NT2/D1 (cell line): ENCODE results near the gene KDR.

ENCODE experiments used
- DNase-seq: peaks from one replicate; pipeline ENCODE4 v3.0.0-alpha.2; 2011; ENCODE audit warnings: low read depth, low spot score
- H3K27me3 ChIP-seq: 2 replicates; pipeline ENCODE4 v1.6.0; 2011; ENCODE audit warnings: mild to moderate bottlenecking; ENCODE audit not compliant: insufficient read length, insufficient read depth
- H3K36me3 ChIP-seq: 2 replicates; pipeline ENCODE4 v1.6.1; 2011; ENCODE audit warnings: mild to moderate bottlenecking, low read length, mixed read lengths; ENCODE audit not compliant: insufficient read depth, insufficient read length
- H3K4me1 ChIP-seq: 2 replicates; pipeline ENCODE4 v1.5.1; 2011; ENCODE audit not compliant: insufficient read depth, insufficient read length
- H3K4me3 ChIP-seq: 2 replicates; pipeline ENCODE4 v1.5.1; 2011; ENCODE audit warnings: low read depth; ENCODE audit not compliant: insufficient read length
- H3K9ac ChIP-seq: 2 replicates; pipeline ENCODE4 v1.6.0; 2011; ENCODE audit warnings: low read depth; ENCODE audit not compliant: insufficient read length
- H3K9me3 ChIP-seq: 2 replicates; pipeline ENCODE4 v1.5.1; 2011; ENCODE audit warnings: mild to moderate bottlenecking, low read length; ENCODE audit not compliant: insufficient read depth
- SUZ12 ChIP-seq: IDR thresholded peaks from 2 replicates; pipeline ENCODE4 v1.6.1; 2011; ENCODE audit not compliant: insufficient read length, insufficient read depth; ENCODE audit errors: extremely low read depth
- YY1 ChIP-seq: IDR thresholded peaks from 2 replicates; pipeline ENCODE4 v1.6.1; 2011; ENCODE audit not compliant: insufficient read length, insufficient read depth
- ZNF274 ChIP-seq: IDR thresholded peaks from 2 replicates; pipeline ENCODE4 v1.6.1; 2011; ENCODE audit warnings: mild to moderate bottlenecking, low read depth, low read length

Gene KDR

DNA sequence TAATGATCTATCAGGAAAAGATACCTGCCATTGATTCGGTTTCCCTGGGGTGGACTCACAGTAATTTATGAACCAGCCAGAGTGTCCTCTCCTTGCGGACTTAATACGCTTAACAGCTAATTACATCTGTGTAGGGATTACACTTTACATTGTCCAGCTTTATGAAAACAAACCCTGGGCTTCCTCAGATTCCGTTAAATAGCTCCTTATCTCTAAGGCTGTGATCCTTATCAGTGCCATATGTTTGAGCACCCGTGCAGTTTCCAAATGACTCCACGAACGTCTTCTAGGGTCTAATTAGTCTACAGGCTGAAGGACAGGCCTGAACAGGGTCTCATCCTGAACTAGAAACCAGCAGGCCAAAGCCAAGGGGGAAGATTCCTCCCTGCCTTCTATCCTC, 56.9 kb downstream of the KDR start:
- no peak for DNase-seq
- Histone ChIP-seq H3K4me3 (no peak overlapping the region), H3K36me3 (no peaks in the 10 kb centered on the region), H3K27me3 (no peaks in the 10 kb centered on the region), H3K9me3 (no peaks in the 10 kb centered on the region), H3K4me1 (no peaks in the 10 kb centered on the region), H3K9ac (no peak overlapping the region)
- TF ChIP-seq SUZ12: no peak
- TF ChIP-seq YY1: no peak

DNA sequence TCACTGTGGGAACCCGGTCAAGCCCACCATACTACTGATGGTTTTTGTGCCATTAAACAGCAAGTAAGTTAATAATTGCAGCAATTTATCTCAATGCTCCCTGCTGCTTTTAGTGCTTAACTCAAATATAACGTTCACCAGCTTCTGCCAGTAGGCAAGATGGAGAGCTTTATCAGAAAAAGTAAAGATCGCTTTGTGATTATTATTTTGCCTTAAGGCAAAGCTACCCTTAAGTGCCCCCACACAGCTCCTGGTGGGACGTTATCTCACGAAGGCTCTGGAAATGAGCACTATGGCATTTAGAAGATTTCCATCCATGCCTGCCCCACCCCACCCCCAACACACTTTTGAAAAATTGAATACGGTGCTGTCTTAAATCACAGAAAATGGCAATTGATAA, 59.4 kb downstream of the KDR start:
- Histone ChIP-seq H3K9me3 (no peaks in the 10 kb centered on the region), H3K4me3 (no peak overlapping the region), H3K9ac (no peak overlapping the region), H3K36me3 (no peaks in the 10 kb centered on the region), H3K4me1 (no peaks in the 10 kb centered on the region), H3K27me3 (no peaks in the 10 kb centered on the region)
- DNase-seq: no peak
- TF ChIP-seq SUZ12: no peak

DNA sequence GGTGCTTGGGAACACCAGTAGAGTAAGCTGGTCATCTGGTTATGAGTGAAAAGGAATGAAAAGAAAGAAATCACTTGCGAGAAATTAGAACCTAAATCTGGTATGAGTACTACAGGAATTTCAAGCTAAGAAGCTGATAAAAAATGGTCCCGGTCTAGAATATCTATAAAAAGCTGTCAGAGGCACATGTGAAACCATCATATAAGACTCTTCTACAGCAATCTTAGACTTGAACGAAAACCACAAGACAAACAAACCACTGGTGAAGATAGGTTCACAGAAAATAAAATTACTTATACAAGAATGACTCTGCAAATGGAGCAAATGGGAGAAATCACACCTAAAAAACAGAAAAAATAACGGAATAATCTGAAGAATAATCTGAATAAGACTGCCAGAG, 69.9 kb downstream of the KDR start:
- H3K9me3 ChIP-seq: no peaks in the 10 kb centered on the region
- no peak for DNase-seq
- no peaks in the 10 kb centered on the region for H3K27me3 ChIP-seq
- TF ChIP-seq SUZ12 (no peak), ZNF274 (no peak), YY1 (no peak)
- no peaks in the 10 kb centered on the region for H3K4me1 ChIP-seq
- no peak overlapping the region for H3K9ac ChIP-seq
- no peak overlapping the region for H3K4me3 ChIP-seq
- no peaks in the 10 kb centered on the region for H3K36me3 ChIP-seq

DNA sequence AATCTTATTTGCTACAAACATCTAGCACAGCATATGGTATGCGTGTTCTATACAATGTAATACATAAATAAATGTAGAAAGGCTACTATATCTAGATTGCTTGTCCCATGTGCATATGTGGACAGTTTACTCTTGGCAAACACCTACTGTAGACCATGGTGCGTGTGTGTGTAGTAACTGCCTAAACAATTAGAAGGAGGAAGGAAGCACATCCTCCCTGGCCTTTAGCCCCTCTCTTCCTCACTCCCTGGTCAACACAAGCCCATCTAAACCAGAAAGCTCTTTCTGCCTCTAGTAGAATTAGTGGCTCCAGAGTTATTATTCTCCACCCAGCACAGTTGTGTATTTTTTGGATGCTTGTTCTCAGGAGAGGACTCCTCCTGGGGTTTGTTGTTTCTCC, 73.9 kb downstream of the KDR start:
- TF ChIP-seq SUZ12 (no peak), ZNF274 (no peak), YY1 (no peak)
- Histone ChIP-seq H3K9me3 (no peaks in the 10 kb centered on the region), H3K27me3 (no peaks in the 10 kb centered on the region), H3K9ac (no peak overlapping the region), H3K4me1 (no peaks in the 10 kb centered on the region), H3K4me3 (no peak overlapping the region), H3K36me3 (no peaks in the 10 kb centered on the region)
- DNase-seq: no peak

DNA sequence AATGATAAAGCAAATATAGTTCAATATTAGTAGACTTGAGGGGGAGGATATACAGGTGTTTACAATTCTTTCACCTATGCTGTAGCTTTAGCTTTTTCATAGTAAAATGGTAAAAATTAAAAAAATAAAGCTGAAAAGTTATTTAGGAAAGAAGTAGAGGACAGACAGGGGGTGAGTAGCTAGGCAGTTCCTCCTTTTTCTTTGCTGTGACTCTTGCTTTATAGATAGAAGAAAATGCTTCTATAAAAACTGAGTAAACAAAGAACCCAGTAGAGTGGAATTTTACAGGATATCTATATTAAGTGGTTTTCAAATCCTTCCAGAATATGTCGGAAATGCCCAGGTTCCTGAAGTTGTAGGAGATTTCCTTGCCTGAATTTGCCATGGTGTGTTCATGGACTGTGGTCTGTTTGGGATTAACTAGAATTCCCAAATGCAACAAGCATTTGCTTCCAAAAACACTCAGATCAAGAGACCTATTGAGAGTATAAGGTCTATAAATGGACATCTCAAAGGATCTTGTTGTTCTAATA, 74.9 kb downstream of the KDR start:
- no peak overlapping the region for H3K4me3 ChIP-seq
- no peak for TF ChIP-seq SUZ12
- TF ChIP-seq ZNF274: no peak
- TF ChIP-seq YY1: no peak
- H3K36me3 ChIP-seq: no peaks in the 10 kb centered on the region
- no peaks in the 10 kb centered on the region for H3K4me1 ChIP-seq
- H3K27me3 ChIP-seq: no peaks in the 10 kb centered on the region
- no peak for DNase-seq
- H3K9me3 ChIP-seq: no peaks in the 10 kb centered on the region
- H3K9ac ChIP-seq: no peak overlapping the region

DNA sequence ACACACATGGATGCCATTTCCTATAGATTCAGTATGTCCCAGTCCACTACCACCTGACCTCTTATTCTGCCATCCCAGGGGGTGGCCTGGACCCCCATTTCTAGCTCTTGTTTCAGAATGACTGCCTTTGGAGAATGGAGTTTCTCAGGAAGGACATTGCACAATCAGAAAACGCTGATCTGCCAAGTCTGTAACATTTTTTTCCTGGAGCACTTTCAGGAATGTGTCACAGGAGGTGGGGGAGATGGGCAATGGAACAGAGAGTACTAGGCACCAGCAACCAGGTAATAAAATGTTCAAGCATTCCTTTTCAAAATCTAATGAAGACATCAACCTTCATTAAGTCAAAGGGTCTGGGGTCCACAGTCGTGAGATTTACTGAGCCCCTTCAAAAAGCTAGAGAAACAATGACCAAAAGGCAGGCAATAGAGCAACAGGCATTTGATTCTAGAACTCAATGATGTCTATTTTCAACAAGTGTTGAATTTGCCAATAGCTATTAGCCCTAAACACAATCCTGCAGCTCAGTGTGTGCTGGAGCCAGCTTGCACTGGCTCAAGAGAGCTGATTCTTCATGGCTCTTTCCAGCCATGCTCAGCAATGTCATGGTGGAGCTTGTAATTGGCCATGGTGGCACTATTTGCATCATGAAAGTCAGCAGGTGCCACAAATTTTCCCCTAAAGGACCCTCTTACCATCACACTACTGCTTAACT, 87.1 kb downstream of the KDR start:
- no peak overlapping the region for H3K9ac ChIP-seq
- no peak for DNase-seq
- TF ChIP-seq SUZ12 (no peak), ZNF274 (no peak), YY1 (no peak)
- H3K4me3 ChIP-seq: no peak overlapping the region
- H3K9me3 ChIP-seq: peaks cover 12% of the 10 kb centered on the region
- no peaks in the 10 kb centered on the region for H3K36me3 ChIP-seq
- no peaks in the 10 kb centered on the region for H3K27me3 ChIP-seq
- no peaks in the 10 kb centered on the region for H3K4me1 ChIP-seq

DNA sequence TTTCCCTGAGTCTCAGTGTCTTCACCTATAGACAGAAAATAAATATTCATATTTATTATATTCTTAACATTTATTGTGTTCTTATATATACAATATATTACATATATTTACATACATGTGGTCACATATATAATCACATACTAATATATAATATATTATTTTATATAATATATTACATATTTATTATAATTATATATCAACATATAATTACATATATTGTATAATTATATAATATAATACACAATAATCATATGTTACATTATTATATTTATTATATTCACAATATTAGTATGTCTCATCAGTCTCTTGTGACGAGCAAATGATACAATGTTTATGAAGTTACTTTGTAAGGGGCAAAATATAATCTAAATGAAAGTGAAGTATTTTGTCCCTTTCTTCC, 87.7 kb downstream of the KDR start:
- Histone ChIP-seq H3K9ac (no peak overlapping the region), H3K4me1 (peaks cover under 1% of the 10 kb centered on the region), H3K9me3 (peaks cover 12% of the 10 kb centered on the region), H3K36me3 (no peaks in the 10 kb centered on the region), H3K27me3 (no peaks in the 10 kb centered on the region), H3K4me3 (no peak overlapping the region)
- TF ChIP-seq YY1 (no peak), ZNF274 (no peak), SUZ12 (no peak)
- no peak for DNase-seq

DNA sequence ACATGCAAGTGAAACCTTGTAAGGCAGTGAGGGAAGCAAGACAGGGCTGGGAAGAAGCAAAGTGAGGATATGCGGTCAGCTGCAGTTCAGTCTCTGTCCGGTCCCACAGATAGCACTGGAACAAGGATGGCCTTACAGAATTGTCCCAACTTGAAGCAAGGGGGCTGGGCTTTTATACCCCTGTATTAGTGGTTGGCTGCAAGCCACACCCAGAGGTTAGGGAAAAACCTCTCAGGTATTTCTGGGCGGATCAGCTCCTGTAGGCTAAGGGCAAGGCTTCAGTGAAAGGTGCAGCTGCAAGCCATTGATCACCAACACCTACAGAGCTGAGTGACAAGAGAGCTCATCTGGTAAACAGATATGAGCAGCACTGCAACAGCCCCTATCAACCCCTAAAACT, 89.0 kb downstream of the KDR start:
- no peak for TF ChIP-seq ZNF274
- TF ChIP-seq YY1: no peak
- DNase-seq: no peak
- H3K9ac ChIP-seq: no peak overlapping the region
- H3K4me1 ChIP-seq: peaks cover 2% of the 10 kb centered on the region
- H3K27me3 ChIP-seq: no peaks in the 10 kb centered on the region
- H3K9me3 ChIP-seq: peaks cover 12% of the 10 kb centered on the region
- H3K36me3 ChIP-seq: no peaks in the 10 kb centered on the region
- no peak overlapping the region for H3K4me3 ChIP-seq
